Endodermal cell (in vitro differentiated cells): Measurements from ENCODE around the gene C19orf85. TPM values are rescaled to one million over a fixed set of nuclear protein-coding genes. Genes with fewer than 3 reads are reported as not detected.

Experiments
- DNase-seq: peaks from one replicate; pipeline ENCODE4 v3.0.0-alpha.2; 2017
- H3K27ac ChIP-seq: 2 replicates; pipeline ENCODE4 v1.5.1; 2013; ENCODE audit warnings: mild to moderate bottlenecking, low read depth, low read length, moderate library complexity
- H3K27me3 ChIP-seq: 2 replicates; pipeline ENCODE4 v1.6.1; 2013; ENCODE audit warnings: mild to moderate bottlenecking, low read length, moderate library complexity; ENCODE audit not compliant: insufficient read depth, control insufficient read depth, poor library complexity, severe bottlenecking
- H3K36me3 ChIP-seq: 2 replicates; pipeline ENCODE4 v1.7.0; 2013; ENCODE audit warnings: mild to moderate bottlenecking, low read length, moderate library complexity; ENCODE audit not compliant: control insufficient read depth, insufficient read depth
- H3K4me1 ChIP-seq: one replicate; pipeline ENCODE4 v1.7.0; 2013; ENCODE audit warnings: low read length; ENCODE audit not compliant: control insufficient read depth, insufficient read depth
- H3K4me3 ChIP-seq: 2 replicates; pipeline ENCODE4 v1.5.1; 2013; ENCODE audit warnings: mild to moderate bottlenecking, low read length, moderate library complexity
- H3K9ac ChIP-seq: 2 replicates; pipeline ENCODE4 v1.6.1; 2013; ENCODE audit warnings: mild to moderate bottlenecking, low read length, moderate library complexity; ENCODE audit not compliant: poor library complexity, severe bottlenecking; ENCODE audit errors: extremely low read depth
- H3K9me3 ChIP-seq: 2 replicates; pipeline ENCODE4 v1.6.1; 2013; ENCODE audit warnings: mild to moderate bottlenecking, low read length, moderate library complexity; ENCODE audit not compliant: control insufficient read depth
- H3K27ac Mint-ChIP-seq: 2 replicates; pipeline ENCODE4 v1.8.0; 2020; ENCODE audit warnings: mixed read lengths
- H3K27me3 Mint-ChIP-seq: 2 replicates; pipeline ENCODE4 v1.8.0; 2021; ENCODE audit warnings: mild to moderate bottlenecking, mixed read lengths; ENCODE audit not compliant: insufficient read depth
- H3K36me3 Mint-ChIP-seq: 2 replicates; pipeline ENCODE4 v1.8.0; 2020; ENCODE audit warnings: low read depth, mixed read lengths
- H3K4me1 Mint-ChIP-seq: 2 replicates; pipeline ENCODE4 v1.8.0; 2020; ENCODE audit warnings: mixed read lengths
- H3K4me3 Mint-ChIP-seq: 2 replicates; pipeline ENCODE4 v1.8.0; 2020; ENCODE audit warnings: mild to moderate bottlenecking, moderate library complexity, mixed read lengths
- H3K9me3 Mint-ChIP-seq: 2 replicates; pipeline ENCODE4 v1.8.0; 2020; ENCODE audit warnings: mild to moderate bottlenecking, mixed read lengths
- WGBS, 2 experiments: methylation state at CpG; one replicate each; pipeline versions ENCODE4 v1.1.5 to v1.1.7; 2013; ENCODE audit warnings: missing lambda C conversion rate in 2 of 2, mixed read lengths in 1 of 2; ENCODE audit not compliant: insufficient coverage in 1 of 2, insufficient read length in 1 of 2; 5-methylcytosine and 5-hydroxymethylcytosine counted together
- total RNA-seq, 2 donors: library from RNA; stranded (reverse); fragmentation: NEBNext Ultra II Directional in 1 of 2; extraction: Animal tissue kit (Norgen Biotek cat#: 25700) in 1 of 2; gene quantifications; 2 replicates in 1 of 2; 3 replicates in 1 of 2; pipeline ENCODE4 v1.2.1, GENCODE V29; 2021
- TF ChIP-seq, protein P1 (sequence below): fragments of 200-600 bp; sonication (generic); conservative IDR thresholded peaks from 2 replicates; pipeline ENCODE4 v1.5.0; 2021; ENCODE audit warnings: antibody characterized with exemption, mild to moderate bottlenecking

The C19orf85 gene
- total RNA-seq, 2 donors from 2014 or later: 0.62 to 2.3 TPM

DNA sequence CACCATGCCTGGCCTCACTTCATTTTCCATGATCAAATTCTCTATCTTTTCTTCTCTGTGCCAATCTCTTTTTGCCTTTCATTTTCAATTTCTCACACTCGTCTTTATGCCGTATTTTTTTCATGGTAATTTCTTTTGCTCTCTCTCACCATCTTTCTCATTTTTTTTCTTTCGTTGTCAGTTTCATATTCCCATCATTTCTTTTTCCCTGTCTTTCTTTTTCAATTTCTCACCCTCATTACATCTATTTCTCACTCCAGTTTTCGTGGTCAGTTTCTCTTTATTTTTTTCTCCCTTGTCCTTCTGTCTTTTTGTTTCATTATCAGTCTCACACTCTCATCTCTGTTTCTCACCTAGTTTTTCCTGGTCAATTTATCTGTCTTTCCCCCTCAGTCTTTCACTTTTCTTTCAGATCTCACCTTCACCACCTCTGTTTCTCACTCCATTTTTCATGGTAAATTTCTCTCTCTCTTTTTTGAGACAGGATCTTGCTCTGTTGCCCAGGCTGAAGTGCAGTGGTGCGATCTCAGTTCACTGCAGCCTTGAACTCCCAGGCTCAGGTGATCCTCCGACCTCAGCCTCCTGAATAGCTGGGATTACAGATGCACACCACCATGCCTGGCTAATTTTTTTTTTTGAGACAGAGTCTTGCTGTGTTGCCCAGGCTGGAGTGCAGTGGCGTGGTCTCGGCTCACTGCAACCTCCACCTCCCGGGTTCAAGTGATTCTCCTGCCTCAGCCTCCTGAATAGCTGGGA, 37.8 kb upstream of the C19orf85 start:
- no peaks in the 10 kb centered on the region for H3K4me1 ChIP-seq
- H3K4me3 ChIP-seq: no peak overlapping the region
- peaks cover 14% of the 10 kb centered on the region for H3K9me3 Mint-ChIP-seq
- no peak overlapping the region for H3K27ac ChIP-seq
- peaks cover 19% of the 10 kb centered on the region for H3K27me3 ChIP-seq
- H3K36me3 Mint-ChIP-seq: no peaks in the 10 kb centered on the region
- no peak overlapping the region for H3K9ac ChIP-seq
- H3K27me3 Mint-ChIP-seq: peaks cover 80% of the 10 kb centered on the region
- no peaks in the 10 kb centered on the region for H3K36me3 ChIP-seq
- H3K9me3 ChIP-seq: peaks cover 6% of the 10 kb centered on the region
- WGBS, 2 experiments: 87 to 88% methylated on average over 6 to 9 of the region's 9 CpGs
- no peak overlapping the region for H3K4me3 Mint-ChIP-seq
- TF ChIP-seq, protein P1, sequence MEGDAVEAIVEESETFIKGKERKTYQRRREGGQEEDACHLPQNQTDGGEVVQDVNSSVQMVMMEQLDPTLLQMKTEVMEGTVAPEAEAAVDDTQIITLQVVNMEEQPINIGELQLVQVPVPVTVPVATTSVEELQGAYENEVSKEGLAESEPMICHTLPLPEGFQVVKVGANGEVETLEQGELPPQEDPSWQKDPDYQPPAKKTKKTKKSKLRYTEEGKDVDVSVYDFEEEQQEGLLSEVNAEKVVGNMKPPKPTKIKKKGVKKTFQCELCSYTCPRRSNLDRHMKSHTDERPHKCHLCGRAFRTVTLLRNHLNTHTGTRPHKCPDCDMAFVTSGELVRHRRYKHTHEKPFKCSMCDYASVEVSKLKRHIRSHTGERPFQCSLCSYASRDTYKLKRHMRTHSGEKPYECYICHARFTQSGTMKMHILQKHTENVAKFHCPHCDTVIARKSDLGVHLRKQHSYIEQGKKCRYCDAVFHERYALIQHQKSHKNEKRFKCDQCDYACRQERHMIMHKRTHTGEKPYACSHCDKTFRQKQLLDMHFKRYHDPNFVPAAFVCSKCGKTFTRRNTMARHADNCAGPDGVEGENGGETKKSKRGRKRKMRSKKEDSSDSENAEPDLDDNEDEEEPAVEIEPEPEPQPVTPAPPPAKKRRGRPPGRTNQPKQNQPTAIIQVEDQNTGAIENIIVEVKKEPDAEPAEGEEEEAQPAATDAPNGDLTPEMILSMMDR: no peak
- H3K4me1 Mint-ChIP-seq: no peaks in the 10 kb centered on the region
- DNase-seq: no peak
- H3K27ac Mint-ChIP-seq: no peak overlapping the region

DNA sequence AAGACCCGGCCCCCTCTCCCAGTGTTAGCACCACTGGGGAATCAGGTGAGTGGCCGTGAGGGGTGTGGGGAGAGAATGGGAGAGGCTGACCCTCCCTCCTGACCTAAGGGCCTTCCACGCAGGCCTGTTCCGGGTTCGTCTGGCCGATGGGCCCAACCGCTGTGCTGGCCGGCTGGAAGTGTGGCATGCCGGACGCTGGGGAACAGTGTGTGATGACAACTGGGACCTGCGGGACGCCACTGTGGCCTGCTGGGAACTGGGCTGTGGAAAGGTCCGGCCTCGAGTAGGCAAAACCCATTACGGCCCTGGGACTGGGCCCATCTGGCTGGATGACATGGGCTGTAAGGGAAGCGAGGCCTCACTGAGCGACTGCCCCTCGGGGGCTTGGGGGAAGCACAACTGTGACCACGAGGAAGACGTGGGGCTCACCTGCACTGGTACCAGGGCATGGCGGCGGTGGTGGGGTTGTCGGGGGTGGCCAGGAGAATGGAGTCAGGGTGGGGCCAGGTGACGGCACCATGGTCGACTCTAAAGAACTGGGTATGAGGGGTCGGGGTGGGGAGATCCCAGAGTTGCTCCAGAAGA, 35.9 kb upstream of the C19orf85 start:
- WGBS, 2 experiments: 96 to 98% methylated on average over 19 to 25 of the region's 26 CpGs

DNA sequence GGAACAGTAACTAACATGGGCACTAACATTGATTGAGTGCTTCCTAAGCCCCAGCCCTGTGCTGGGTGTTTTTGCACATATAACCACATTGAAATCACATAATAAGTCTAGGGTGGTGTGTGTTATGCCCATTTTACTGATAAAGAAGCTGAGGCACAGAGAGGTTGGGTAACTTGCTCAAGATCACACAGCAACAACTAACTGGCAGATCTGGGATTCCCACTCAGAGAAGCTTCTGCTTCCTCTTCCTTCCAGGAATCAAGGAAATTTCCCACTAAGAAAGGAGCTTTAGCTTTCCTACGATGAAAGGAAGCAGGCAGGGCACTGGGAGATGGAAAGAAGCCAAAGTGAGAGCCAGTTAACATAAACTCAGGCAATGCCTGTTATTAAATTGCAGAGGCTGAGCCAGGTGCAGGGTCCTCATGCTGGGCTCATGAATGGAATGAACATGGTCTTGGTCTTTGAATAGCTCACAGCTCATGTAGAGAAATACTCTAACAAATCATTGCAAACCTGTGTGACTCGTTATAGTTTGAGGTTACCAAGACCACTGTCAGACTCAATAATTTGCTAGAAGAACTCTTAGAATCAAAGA, 33.8 kb upstream of the C19orf85 start:
- Mint-ChIP-seq H3K4me1 (no peaks in the 10 kb centered on the region), H3K27ac (no peak overlapping the region), H3K4me3 (no peak overlapping the region), H3K9me3 (peaks cover 7% of the 10 kb centered on the region), H3K27me3 (peaks cover 50% of the 10 kb centered on the region), H3K36me3 (no peaks in the 10 kb centered on the region)
- WGBS, 2 experiments: 78 to 85% methylated on average over 1 to 2 of the region's 2 CpGs
- Histone ChIP-seq H3K4me1 (no peaks in the 10 kb centered on the region), H3K27ac (no peak overlapping the region), H3K4me3 (no peak overlapping the region), H3K36me3 (no peaks in the 10 kb centered on the region), H3K9ac (no peak overlapping the region), H3K9me3 (no peaks in the 10 kb centered on the region), H3K27me3 (peaks cover 11% of the 10 kb centered on the region)
- TF ChIP-seq, protein P1: no peak
- DNase-seq: no peak

More for the DNA sequence above, 35.9 kb upstream of the C19orf85 start:
- Mint-ChIP-seq H3K4me3 (no peak overlapping the region), H3K9me3 (peaks cover 13% of the 10 kb centered on the region), H3K27me3 (peaks cover 68% of the 10 kb centered on the region), H3K4me1 (no peaks in the 10 kb centered on the region), H3K27ac (no peak overlapping the region), H3K36me3 (no peaks in the 10 kb centered on the region)
- Histone ChIP-seq H3K4me1 (no peaks in the 10 kb centered on the region), H3K9ac (no peak overlapping the region), H3K9me3 (peaks cover 5% of the 10 kb centered on the region), H3K36me3 (no peaks in the 10 kb centered on the region), H3K4me3 (no peak overlapping the region), H3K27me3 (peaks cover 19% of the 10 kb centered on the region), H3K27ac (no peak overlapping the region)
- DNase-seq: no peak
- TF ChIP-seq, protein P1: no peak
